Glutamatergic neuron (in vitro differentiated cells): ENCODE measurements around the gene CPNE8. TPM values are rescaled to one million over a fixed set of nuclear protein-coding genes. Genes with fewer than 3 reads are reported as not detected.

Experiments used
- DNase-seq: peaks from one replicate; pipeline ENCODE4 v3.0.0; 2022
- H3K27ac Mint-ChIP-seq: one replicate; pipeline ENCODE4 v1.8.0; 2020; ENCODE audit warnings: mild to moderate bottlenecking, mixed read lengths, inconsistent platforms; ENCODE audit not compliant: unreplicated experiment
- H3K27me3 Mint-ChIP-seq: one replicate; pipeline ENCODE4 v1.8.0; 2020; ENCODE audit warnings: mild to moderate bottlenecking, moderate library complexity, mixed read lengths, inconsistent platforms; ENCODE audit not compliant: unreplicated experiment
- H3K36me3 Mint-ChIP-seq: one replicate; pipeline ENCODE4 v1.8.0; 2020; ENCODE audit warnings: mild to moderate bottlenecking, mixed read lengths, inconsistent platforms; ENCODE audit not compliant: unreplicated experiment
- H3K4me1 Mint-ChIP-seq: one replicate; pipeline ENCODE4 v1.8.0; 2020; ENCODE audit warnings: mild to moderate bottlenecking, low read depth, mixed read lengths, inconsistent platforms; ENCODE audit not compliant: unreplicated experiment
- H3K4me3 Mint-ChIP-seq: one replicate; pipeline ENCODE4 v1.8.0; 2020; ENCODE audit warnings: mild to moderate bottlenecking, mixed read lengths, inconsistent platforms; ENCODE audit not compliant: unreplicated experiment
- H3K9me3 Mint-ChIP-seq: one replicate; pipeline ENCODE4 v1.8.0; 2020; ENCODE audit warnings: mild to moderate bottlenecking, moderate library complexity, mixed read lengths, inconsistent platforms; ENCODE audit not compliant: unreplicated experiment
- total RNA-seq: library from RNA; stranded (reverse); fragmentation: NEBNext Ultra II Directional; extraction: Animal tissue kit (Norgen Biotek cat#: 25700); gene quantifications from one replicate; pipeline ENCODE4 v1.2.1, GENCODE V29; 2021; ENCODE audit not compliant: unreplicated experiment
- TF ChIP-seq, protein P1 (sequence below): fragments of 200-600 bp; sonication (generic); IDR thresholded peaks from one replicate; pipeline ENCODE4 v1.5.0; 2021; ENCODE audit not compliant: partially characterized antibody, unreplicated experiment

The CPNE8 gene
- total RNA-seq, 1 donor from 2014 or later, result 5.9 TPM

DNA sequence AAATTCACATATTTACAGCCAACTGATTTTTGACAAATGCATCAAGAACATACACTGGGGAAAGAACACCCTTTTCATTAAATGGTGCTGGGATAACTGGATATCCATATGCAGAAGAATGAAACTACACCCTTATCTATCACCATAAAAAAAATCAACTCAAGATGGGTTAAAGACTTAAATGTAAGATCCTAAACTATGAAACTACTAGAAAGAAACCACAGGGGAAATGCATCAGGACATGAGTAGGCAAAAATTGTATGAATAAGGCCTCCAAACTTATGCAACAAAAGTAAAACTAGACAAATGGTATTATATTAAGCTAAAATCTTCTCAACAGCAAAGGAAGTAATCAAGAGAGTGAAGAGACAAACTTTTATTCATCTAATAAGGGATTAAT is 242.6 kb downstream of the CPNE8 start:
- TF ChIP-seq, protein P1, sequence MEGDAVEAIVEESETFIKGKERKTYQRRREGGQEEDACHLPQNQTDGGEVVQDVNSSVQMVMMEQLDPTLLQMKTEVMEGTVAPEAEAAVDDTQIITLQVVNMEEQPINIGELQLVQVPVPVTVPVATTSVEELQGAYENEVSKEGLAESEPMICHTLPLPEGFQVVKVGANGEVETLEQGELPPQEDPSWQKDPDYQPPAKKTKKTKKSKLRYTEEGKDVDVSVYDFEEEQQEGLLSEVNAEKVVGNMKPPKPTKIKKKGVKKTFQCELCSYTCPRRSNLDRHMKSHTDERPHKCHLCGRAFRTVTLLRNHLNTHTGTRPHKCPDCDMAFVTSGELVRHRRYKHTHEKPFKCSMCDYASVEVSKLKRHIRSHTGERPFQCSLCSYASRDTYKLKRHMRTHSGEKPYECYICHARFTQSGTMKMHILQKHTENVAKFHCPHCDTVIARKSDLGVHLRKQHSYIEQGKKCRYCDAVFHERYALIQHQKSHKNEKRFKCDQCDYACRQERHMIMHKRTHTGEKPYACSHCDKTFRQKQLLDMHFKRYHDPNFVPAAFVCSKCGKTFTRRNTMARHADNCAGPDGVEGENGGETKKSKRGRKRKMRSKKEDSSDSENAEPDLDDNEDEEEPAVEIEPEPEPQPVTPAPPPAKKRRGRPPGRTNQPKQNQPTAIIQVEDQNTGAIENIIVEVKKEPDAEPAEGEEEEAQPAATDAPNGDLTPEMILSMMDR, result no peak
- Mint-ChIP-seq H3K4me3 (no peak overlapping the region), H3K27ac (no peak overlapping the region), H3K36me3 (no peaks in the 10 kb centered on the region), H3K27me3 (peaks cover 2% of the 10 kb centered on the region), H3K9me3 (no peaks in the 10 kb centered on the region), H3K4me1 (no peaks in the 10 kb centered on the region)
- DNase-seq, result no peak

DNA sequence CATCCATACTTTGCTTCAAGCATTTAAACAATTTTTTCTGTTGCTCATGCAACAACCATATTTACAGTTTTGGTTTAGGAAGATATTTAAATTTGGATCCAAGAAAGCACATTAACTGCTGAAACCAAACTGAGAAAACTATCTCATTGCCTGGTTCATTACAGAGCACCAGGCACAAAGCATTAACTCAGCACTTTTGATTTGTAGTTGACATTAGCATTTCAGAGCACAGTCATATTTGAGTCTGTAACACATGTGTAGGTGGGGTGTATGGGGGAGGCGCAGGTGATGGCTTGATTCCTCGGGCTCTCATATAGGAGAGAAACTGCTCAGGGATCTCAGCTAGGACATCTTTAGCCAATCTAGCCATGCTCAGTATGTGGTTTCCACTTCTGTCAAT is 251.7 kb downstream of the CPNE8 start:
- Mint-ChIP-seq H3K4me3 (no peak overlapping the region), H3K27ac (no peak overlapping the region)

DNA sequence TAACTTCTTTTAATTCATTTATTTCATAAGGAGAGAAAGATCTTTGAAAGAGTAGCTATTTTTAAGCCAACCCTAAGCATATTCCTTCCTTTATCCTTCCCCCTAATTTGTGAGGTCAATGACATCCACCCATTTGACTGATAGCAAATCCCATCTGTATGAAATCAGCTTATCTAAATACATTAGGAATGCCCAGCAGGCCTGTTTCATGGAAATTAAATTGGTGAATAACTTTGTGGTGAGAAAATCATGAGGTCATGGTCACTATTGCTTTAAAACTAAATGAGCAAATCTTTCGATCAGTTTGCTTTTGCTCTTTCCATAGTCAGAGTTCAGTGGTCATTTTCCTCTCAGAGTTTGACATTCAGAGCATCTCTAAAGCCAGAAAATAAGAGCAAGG is 256.6 kb downstream of the CPNE8 start:
- DNase-seq, result no peak

More for the DNA sequence above, 251.7 kb downstream of the CPNE8 start:
- no peaks in the 10 kb centered on the region for H3K27me3 Mint-ChIP-seq
- no peaks in the 10 kb centered on the region for H3K36me3 Mint-ChIP-seq
- TF ChIP-seq, protein P1, result no peak
- H3K4me1 Mint-ChIP-seq, result no peaks in the 10 kb centered on the region
- peaks cover 2% of the 10 kb centered on the region for H3K9me3 Mint-ChIP-seq
- no peak for DNase-seq

DNA sequence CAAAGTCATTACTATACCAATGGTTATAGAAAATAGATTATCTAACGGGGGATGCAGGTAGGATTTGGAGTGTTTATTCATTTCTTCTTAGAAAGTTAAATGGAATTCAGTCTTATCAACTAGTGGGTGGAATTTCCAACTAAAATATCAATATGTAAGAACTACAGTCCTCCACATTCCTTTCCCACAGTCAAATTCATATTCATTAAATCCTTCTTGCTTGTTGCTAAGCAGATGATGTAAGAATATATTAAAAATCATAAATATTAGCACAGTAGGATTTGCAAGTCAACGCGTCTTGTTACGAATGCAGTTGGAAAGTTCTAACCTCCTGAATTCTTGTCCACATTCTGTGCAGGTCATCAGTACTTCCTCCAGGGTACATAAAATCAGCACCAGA is 259.2 kb downstream of the CPNE8 start:
- H3K27ac Mint-ChIP-seq, result no peak overlapping the region
- no peaks in the 10 kb centered on the region for H3K4me1 Mint-ChIP-seq
- TF ChIP-seq, protein P1, result no peak
- no peaks in the 10 kb centered on the region for H3K9me3 Mint-ChIP-seq
- H3K4me3 Mint-ChIP-seq, result no peak overlapping the region
- no peaks in the 10 kb centered on the region for H3K27me3 Mint-ChIP-seq
- no peaks in the 10 kb centered on the region for H3K36me3 Mint-ChIP-seq
- no peak for DNase-seq

More for the DNA sequence above, 256.6 kb downstream of the CPNE8 start:
- Mint-ChIP-seq H3K9me3 (no peaks in the 10 kb centered on the region), H3K4me3 (no peak overlapping the region), H3K27ac (no peak overlapping the region), H3K27me3 (no peaks in the 10 kb centered on the region), H3K36me3 (no peaks in the 10 kb centered on the region), H3K4me1 (no peaks in the 10 kb centered on the region)
- TF ChIP-seq, protein P1, result no peak

DNA sequence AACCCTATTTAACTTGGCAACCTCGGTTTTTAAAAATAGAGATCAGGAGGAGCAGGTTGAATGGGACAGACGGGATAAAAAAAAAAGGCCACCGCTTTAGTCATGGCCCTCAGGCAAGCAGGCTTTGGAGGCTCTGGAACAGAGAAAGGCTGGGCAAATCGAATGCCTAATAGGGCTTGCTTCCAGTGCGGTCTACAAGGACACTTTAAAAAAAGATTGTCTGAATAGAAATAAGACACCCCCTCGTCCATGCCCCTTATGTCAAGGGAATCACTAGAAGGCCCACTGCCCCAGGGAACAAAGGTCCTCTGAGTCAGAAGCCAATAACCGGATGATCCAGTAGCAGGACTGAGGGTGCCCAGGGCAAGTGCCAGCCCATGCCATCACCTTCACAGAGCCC is 265.8 kb downstream of the CPNE8 start:
- H3K4me3 Mint-ChIP-seq, result no peak overlapping the region
- no peaks in the 10 kb centered on the region for H3K27me3 Mint-ChIP-seq
- no peaks in the 10 kb centered on the region for H3K4me1 Mint-ChIP-seq
- TF ChIP-seq, protein P1, result no peak
- H3K27ac Mint-ChIP-seq, result no peak overlapping the region
- no peak for DNase-seq
- H3K9me3 Mint-ChIP-seq, result no peaks in the 10 kb centered on the region
- H3K36me3 Mint-ChIP-seq, result no peaks in the 10 kb centered on the region
